ENCODE measurements around the gene PRICKLE2. TPM values are rescaled to one million over a fixed set of nuclear protein-coding genes. Genes with fewer than 3 reads are reported as not detected.
A peak's percentile ranks its signal among the peaks of the same experiment; 100 is the strongest.

Gene PRICKLE2
- total RNA-seq, 1 donor from 2014 or later: 24.7 TPM

- no peak for DNase-seq (ENCODE audit: extremely low spot score, unreplicated experiment)
- peaks cover 34% of the 10 kb centered on the region for H3K36me3 Mint-ChIP-seq (ENCODE audit: unreplicated experiment)
- no peak overlapping the region for H3K4me3 Mint-ChIP-seq (ENCODE audit: unreplicated experiment)
- no peak for TF ChIP-seq CTCF (IDR thresholded peaks at IDR 0.05)
- H3K4me1 Mint-ChIP-seq (ENCODE audit: unreplicated experiment): peaks cover 2% of the 10 kb centered on the region
- H3K27ac Mint-ChIP-seq (ENCODE audit: unreplicated experiment): no peak overlapping the region
- H3K27me3 Mint-ChIP-seq (ENCODE audit: unreplicated experiment): no peaks in the 10 kb centered on the region
- peaks cover 30% of the 10 kb centered on the region for H3K9me3 Mint-ChIP-seq (ENCODE audit: unreplicated experiment)
Measured at GRCh38 chr3:64114651-64115050, 110.6 kb downstream of the PRICKLE2 start.

- no peak overlapping the region for H3K4me3 Mint-ChIP-seq (ENCODE audit: unreplicated experiment)
- TF ChIP-seq CTCF (IDR thresholded peaks at IDR 0.05): no peak
- DNase-seq (ENCODE audit: extremely low spot score, unreplicated experiment): no peak
- no peaks in the 10 kb centered on the region for H3K27me3 Mint-ChIP-seq (ENCODE audit: unreplicated experiment)
- peaks cover 24% of the 10 kb centered on the region for H3K36me3 Mint-ChIP-seq (ENCODE audit: unreplicated experiment)
- H3K4me1 Mint-ChIP-seq (ENCODE audit: unreplicated experiment): peaks cover 14% of the 10 kb centered on the region
- peaks cover 24% of the 10 kb centered on the region for H3K9me3 Mint-ChIP-seq (ENCODE audit: unreplicated experiment)
- H3K27ac Mint-ChIP-seq (ENCODE audit: unreplicated experiment): no peak overlapping the region
Measured at GRCh38 chr3:64111872-64112271, 113.4 kb downstream of the PRICKLE2 start.

GRCh38 chr3:64111083-64111482, 114.2 kb downstream of the PRICKLE2 start:
- peaks cover 23% of the 10 kb centered on the region for H3K9me3 Mint-ChIP-seq (ENCODE audit: unreplicated experiment)
- peaks cover 17% of the 10 kb centered on the region for H3K4me1 Mint-ChIP-seq (ENCODE audit: unreplicated experiment)
- H3K36me3 Mint-ChIP-seq (ENCODE audit: unreplicated experiment): peaks cover 19% of the 10 kb centered on the region
- no peak overlapping the region for H3K4me3 Mint-ChIP-seq (ENCODE audit: unreplicated experiment)
- no peak overlapping the region for H3K27ac Mint-ChIP-seq (ENCODE audit: unreplicated experiment)
- DNase-seq (ENCODE audit: extremely low spot score, unreplicated experiment): no peak
- H3K27me3 Mint-ChIP-seq (ENCODE audit: unreplicated experiment): no peaks in the 10 kb centered on the region
- TF ChIP-seq CTCF (IDR thresholded peaks at IDR 0.05): no peak

GRCh38 chr3:64110071-64110470, 115.2 kb downstream of the PRICKLE2 start:
- DNase-seq (ENCODE audit: extremely low spot score, unreplicated experiment): no peak
- H3K9me3 Mint-ChIP-seq (ENCODE audit: unreplicated experiment): peaks cover 12% of the 10 kb centered on the region
- peaks cover 17% of the 10 kb centered on the region for H3K4me1 Mint-ChIP-seq (ENCODE audit: unreplicated experiment)
- TF ChIP-seq CTCF (IDR thresholded peaks at IDR 0.05): no peak
- H3K36me3 Mint-ChIP-seq (ENCODE audit: unreplicated experiment): peaks cover 11% of the 10 kb centered on the region
- H3K27ac Mint-ChIP-seq (ENCODE audit: unreplicated experiment): no peak overlapping the region
- H3K27me3 Mint-ChIP-seq (ENCODE audit: unreplicated experiment): no peaks in the 10 kb centered on the region
- no peak overlapping the region for H3K4me3 Mint-ChIP-seq (ENCODE audit: unreplicated experiment)

GRCh38 chr3:64109438-64109837, 115.8 kb downstream of the PRICKLE2 start:
- peaks cover 6% of the 10 kb centered on the region for H3K9me3 Mint-ChIP-seq (ENCODE audit: unreplicated experiment)
- H3K4me1 Mint-ChIP-seq (ENCODE audit: unreplicated experiment): peaks cover 19% of the 10 kb centered on the region
- no peak for DNase-seq (ENCODE audit: extremely low spot score, unreplicated experiment)
- no peak overlapping the region for H3K4me3 Mint-ChIP-seq (ENCODE audit: unreplicated experiment)
- no peak for TF ChIP-seq CTCF (IDR thresholded peaks at IDR 0.05)
- H3K36me3 Mint-ChIP-seq (ENCODE audit: unreplicated experiment): peaks cover 6% of the 10 kb centered on the region
- peak overlapping the region; percentile 19 for H3K27ac Mint-ChIP-seq (ENCODE audit: unreplicated experiment)
- no peaks in the 10 kb centered on the region for H3K27me3 Mint-ChIP-seq (ENCODE audit: unreplicated experiment)
